Measurements from ENCODE around the gene CDH15.
"Not testable (repeated sequence)": the region's sequence is repeated elsewhere in the genome, so short reads cannot be mapped to it uniquely, and the experiment has no call there.

The CDH15 gene

GRCh38 chr16:89187770-89188392, 16.3 kb downstream of the CDH15 start:
- H3K9me3 ChIP-seq (ENCODE audit: control insufficient read depth in 1 of 2, low read length in 2 of 2): no peaks in the 10 kb centered on the region
- no peak overlapping the region for H3K27ac ChIP-seq (ENCODE audit: low read depth, low read length)
- peaks cover 0 to 8% of the 10 kb centered on the region in 2 donors for H3K27me3 ChIP-seq (ENCODE audit: control insufficient read depth in 1 of 2, insufficient read depth in 2 of 2, low read length in 2 of 2)
- no peak overlapping the region for H3K4me3 ChIP-seq (ENCODE audit: low read depth in 1 of 2, low read length in 2 of 2)
- no peaks in the 10 kb centered on the region for H3K36me3 ChIP-seq (ENCODE audit: control insufficient read depth in 1 of 2, insufficient read depth in 2 of 2, low read length in 2 of 2)
- H3K9ac ChIP-seq (ENCODE audit: low read depth in 1 of 2, low read length in 2 of 2): no peak overlapping the region
- no peaks in the 10 kb centered on the region for H3K4me1 ChIP-seq (ENCODE audit: control insufficient read depth in 1 of 2, insufficient read depth in 2 of 2, low read length in 2 of 2)

DNA sequence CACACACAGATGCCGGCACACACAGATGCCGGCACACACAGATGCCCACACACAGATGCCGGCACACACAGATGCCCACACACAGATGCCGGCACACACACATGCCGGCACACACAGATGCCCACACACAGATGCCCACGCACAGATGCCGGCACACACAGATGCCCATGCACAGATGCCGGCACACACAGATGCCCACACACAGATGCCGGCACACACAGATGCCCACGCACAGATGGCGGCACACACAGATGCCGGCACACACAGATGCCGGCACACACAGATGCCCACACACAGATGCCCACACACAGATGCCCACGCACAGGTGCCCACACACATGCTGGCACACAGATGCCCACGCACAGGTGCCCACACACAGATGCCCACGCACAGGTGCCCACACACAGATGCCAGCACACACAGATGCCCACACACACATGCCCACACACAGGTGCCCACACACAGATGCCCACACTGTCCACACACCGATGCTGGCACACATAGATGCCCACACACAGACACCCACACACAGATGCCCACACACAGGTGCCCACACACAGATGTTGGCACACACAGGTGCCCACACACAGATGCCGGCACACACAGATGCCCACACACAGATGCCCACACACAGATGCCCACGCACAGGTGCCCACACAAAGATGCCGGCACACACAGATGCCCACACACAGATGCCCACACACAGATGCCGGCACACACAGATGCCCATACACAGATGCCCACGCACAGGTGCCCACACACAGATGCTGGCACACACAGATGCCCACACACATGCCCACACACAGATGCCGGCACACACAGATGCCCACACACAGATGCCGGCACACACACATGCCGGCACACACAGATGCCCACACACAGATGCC, 17.2 kb downstream of the CDH15 start:
- H3K9ac ChIP-seq (ENCODE audit: low read depth in 1 of 2, low read length in 2 of 2); H3K4me1 ChIP-seq (ENCODE audit: control insufficient read depth in 1 of 2, insufficient read depth in 2 of 2, low read length in 2 of 2); H3K27me3 ChIP-seq (ENCODE audit: control insufficient read depth in 1 of 2, insufficient read depth in 2 of 2, low read length in 2 of 2); H3K4me3 ChIP-seq (ENCODE audit: low read depth in 1 of 2, low read length in 2 of 2); H3K9me3 ChIP-seq (ENCODE audit: control insufficient read depth in 1 of 2, low read length in 2 of 2); H3K27ac ChIP-seq (ENCODE audit: low read depth, low read length); H3K36me3 ChIP-seq (ENCODE audit: control insufficient read depth in 1 of 2, insufficient read depth in 2 of 2, low read length in 2 of 2): not testable (repeated sequence)

DNA sequence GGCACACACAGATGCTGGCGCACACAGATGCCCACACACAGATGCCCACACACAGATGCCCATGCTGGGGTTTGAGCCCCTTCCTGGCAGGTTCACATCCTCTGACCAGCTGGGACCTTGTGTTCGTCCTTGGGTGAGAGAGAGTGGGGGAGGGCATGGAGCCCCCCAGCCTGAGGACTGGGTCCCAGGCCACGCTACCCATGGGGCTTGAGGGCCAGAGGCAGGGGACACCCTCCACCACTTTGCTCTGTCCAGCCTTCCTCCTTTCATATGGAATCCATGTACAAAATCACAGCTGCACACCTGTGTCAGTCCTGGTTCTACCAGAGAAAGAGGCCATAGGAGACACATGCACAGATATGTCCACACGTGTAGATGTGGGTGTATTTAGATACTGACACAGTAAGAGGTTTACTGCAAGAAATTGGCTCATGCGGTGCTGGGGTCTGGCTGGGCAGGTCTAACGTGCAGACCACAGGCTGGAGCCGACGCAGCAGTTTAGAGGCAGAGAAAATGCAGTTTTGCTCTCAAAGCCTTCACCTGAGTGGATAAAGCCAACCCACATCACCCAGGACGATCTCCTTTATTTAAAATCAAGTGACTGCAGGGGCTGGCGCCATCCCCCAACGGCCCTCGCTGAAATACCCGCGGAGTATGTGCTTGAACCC, 17.9 kb downstream of the CDH15 start:
- Histone ChIP-seq H3K4me1 (ENCODE audit: control insufficient read depth in 1 of 2, insufficient read depth in 2 of 2, low read length in 2 of 2) (no peaks in the 10 kb centered on the region), H3K9ac (ENCODE audit: low read depth in 1 of 2, low read length in 2 of 2) (no peak overlapping the region), H3K27me3 (ENCODE audit: control insufficient read depth in 1 of 2, insufficient read depth in 2 of 2, low read length in 2 of 2) (peaks cover 0 to 4% of the 10 kb centered on the region in 2 donors), H3K36me3 (ENCODE audit: control insufficient read depth in 1 of 2, insufficient read depth in 2 of 2, low read length in 2 of 2) (no peaks in the 10 kb centered on the region), H3K27ac (ENCODE audit: low read depth, low read length) (no peak overlapping the region), H3K4me3 (ENCODE audit: low read depth in 1 of 2, low read length in 2 of 2) (no peak overlapping the region), H3K9me3 (ENCODE audit: control insufficient read depth in 1 of 2, low read length in 2 of 2) (no peaks in the 10 kb centered on the region)

DNA sequence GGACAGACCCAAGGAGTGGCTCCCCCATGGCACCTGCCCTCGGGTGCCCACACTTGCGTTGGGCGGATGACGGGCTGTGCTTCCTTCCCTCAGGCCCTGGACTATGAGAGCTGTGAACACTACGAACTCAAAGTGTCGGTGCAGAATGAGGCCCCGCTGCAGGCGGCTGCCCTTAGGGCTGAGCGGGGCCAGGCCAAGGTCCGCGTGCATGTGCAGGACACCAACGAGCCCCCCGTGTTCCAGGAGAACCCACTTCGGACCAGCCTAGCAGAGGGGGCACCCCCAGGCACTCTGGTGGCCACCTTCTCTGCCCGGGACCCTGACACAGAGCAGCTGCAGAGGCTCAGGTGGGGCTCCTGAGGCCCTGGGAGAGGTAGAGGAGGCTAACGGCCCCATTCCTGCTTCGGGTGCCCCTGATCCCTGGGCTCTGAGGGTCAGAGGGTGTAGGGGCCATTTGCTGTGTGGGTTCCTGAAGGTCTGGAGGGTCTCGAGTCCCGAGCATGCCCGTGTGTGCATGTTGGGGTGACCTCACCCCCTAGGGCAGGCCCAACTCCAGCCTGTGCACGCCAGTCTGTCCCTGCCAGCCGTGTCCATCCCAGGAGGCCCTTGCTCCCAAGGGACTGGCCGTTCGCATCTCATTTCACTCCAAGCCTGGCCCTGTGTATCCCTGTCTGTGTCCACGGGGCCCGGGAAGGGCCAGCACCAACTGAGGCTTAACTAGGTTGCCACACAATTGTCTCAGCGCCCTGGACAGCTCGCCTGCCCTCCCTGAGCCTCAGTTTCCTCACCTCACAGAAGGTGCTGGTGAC, 18.8 kb downstream of the CDH15 start:
- Histone ChIP-seq H3K4me3 (ENCODE audit: low read depth in 1 of 2, low read length in 2 of 2) (no peak overlapping the region), H3K27me3 (ENCODE audit: control insufficient read depth in 1 of 2, insufficient read depth in 2 of 2, low read length in 2 of 2) (peaks cover 0 to 4% of the 10 kb centered on the region in 2 donors), H3K9ac (ENCODE audit: low read depth in 1 of 2, low read length in 2 of 2) (no peak overlapping the region), H3K9me3 (ENCODE audit: control insufficient read depth in 1 of 2, low read length in 2 of 2) (no peaks in the 10 kb centered on the region), H3K27ac (ENCODE audit: low read depth, low read length) (no peak overlapping the region), H3K36me3 (ENCODE audit: control insufficient read depth in 1 of 2, insufficient read depth in 2 of 2, low read length in 2 of 2) (no peaks in the 10 kb centered on the region), H3K4me1 (ENCODE audit: control insufficient read depth in 1 of 2, insufficient read depth in 2 of 2, low read length in 2 of 2) (no peaks in the 10 kb centered on the region)

DNA sequence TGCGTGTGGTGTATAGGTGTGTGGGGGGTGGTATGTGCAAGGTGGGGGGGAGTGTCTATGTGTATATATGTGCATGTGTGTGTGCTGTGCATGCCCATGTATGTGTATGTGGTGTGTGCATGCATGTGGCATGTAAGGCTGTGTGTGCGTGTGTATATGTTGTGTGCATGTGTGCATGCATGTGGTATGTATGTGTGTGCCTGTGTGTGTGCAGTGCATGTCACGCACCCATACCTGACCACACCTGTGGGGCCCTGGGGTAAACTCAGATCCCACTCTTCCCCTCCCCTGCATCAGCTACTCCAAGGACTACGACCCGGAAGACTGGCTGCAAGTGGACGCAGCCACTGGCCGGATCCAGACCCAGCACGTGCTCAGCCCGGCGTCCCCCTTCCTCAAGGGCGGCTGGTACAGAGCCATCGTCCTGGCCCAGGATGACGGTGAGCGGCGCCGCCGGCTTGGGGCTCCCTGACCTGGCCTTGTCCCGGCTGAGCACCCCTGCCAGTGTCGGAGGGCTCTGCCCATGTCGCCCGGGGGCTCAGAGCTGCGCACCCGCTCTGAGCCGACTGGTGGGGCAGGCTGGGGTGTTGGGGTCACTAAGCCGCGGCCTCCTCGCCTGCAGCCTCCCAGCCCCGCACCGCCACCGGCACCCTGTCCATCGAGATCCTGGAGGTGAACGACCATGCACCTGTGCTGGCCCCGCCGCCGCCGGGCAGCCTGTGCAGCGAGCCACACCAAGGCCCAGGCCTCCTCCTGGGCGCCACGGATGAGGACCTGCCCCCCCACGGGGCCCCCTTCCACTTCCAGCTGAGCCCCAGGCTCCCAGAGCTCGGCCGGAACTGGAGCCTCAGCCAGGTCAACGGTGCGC, 19.7 kb downstream of the CDH15 start:
- Histone ChIP-seq H3K27ac (ENCODE audit: low read depth, low read length) (no peak overlapping the region), H3K4me3 (ENCODE audit: low read depth in 1 of 2, low read length in 2 of 2) (no peak overlapping the region)

GRCh38 chr16:89191901-89192185, 20.3 kb downstream of the CDH15 start:
- Histone ChIP-seq H3K9me3 (ENCODE audit: control insufficient read depth in 1 of 2, low read length in 2 of 2) (no peaks in the 10 kb centered on the region), H3K4me3 (ENCODE audit: low read depth in 1 of 2, low read length in 2 of 2) (peak overlapping the region; percentile 35 to 60), H3K9ac (ENCODE audit: low read depth in 1 of 2, low read length in 2 of 2) (no peak overlapping the region), H3K27ac (ENCODE audit: low read depth, low read length) (no peak overlapping the region), H3K36me3 (ENCODE audit: control insufficient read depth in 1 of 2, insufficient read depth in 2 of 2, low read length in 2 of 2) (no peaks in the 10 kb centered on the region), H3K27me3 (ENCODE audit: control insufficient read depth in 1 of 2, insufficient read depth in 2 of 2, low read length in 2 of 2) (peaks cover 0 to 4% of the 10 kb centered on the region in 2 donors), H3K4me1 (ENCODE audit: control insufficient read depth in 1 of 2, insufficient read depth in 2 of 2, low read length in 2 of 2) (no peaks in the 10 kb centered on the region)

More for the DNA sequence above, 19.7 kb downstream of the CDH15 start:
- Histone ChIP-seq H3K27me3 (ENCODE audit: control insufficient read depth in 1 of 2, insufficient read depth in 2 of 2, low read length in 2 of 2) (peaks cover 0 to 4% of the 10 kb centered on the region in 2 donors), H3K9ac (ENCODE audit: low read depth in 1 of 2, low read length in 2 of 2) (no peak overlapping the region), H3K9me3 (ENCODE audit: control insufficient read depth in 1 of 2, low read length in 2 of 2) (no peaks in the 10 kb centered on the region), H3K4me1 (ENCODE audit: control insufficient read depth in 1 of 2, insufficient read depth in 2 of 2, low read length in 2 of 2) (no peaks in the 10 kb centered on the region), H3K36me3 (ENCODE audit: control insufficient read depth in 1 of 2, insufficient read depth in 2 of 2, low read length in 2 of 2) (no peaks in the 10 kb centered on the region)

DNA sequence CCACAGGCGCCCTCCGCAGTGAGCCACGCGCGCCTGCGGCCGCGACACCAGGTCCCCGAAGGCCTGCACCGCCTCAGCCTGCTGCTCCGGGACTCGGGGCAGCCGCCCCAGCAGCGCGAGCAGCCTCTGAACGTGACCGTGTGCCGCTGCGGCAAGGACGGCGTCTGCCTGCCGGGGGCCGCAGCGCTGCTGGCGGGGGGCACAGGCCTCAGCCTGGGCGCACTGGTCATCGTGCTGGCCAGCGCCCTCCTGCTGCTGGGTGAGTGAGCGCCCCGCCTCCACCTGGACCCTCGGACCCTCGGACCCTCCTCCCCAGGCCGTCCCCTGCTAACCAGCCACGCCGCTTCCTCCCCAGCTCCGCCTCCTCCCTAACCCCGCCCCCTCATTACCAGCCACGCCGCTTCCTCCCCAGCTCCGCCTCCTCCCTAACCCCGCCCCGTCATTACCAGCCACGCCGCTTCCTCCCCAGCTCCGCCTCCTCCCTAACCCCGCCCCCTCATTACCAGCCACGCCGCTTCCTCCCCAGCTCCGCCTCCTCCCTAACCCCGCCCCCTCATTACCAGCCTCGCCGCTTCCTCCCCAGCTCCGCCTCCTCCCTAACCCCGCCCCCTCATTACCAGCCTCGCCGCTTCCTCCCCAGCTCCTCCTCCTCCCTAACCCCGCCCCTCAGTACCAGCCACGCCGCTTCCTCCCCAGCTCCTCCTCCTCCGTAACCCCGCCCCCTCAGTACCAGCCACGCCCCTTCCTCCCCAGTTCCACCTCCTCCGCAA, 20.8 kb downstream of the CDH15 start:
- H3K4me3 ChIP-seq (ENCODE audit: low read depth in 1 of 2, low read length in 2 of 2): peak overlapping the region; percentile 35 to 60
- H3K4me1 ChIP-seq (ENCODE audit: control insufficient read depth in 1 of 2, insufficient read depth in 2 of 2, low read length in 2 of 2); H3K9ac ChIP-seq (ENCODE audit: low read depth in 1 of 2, low read length in 2 of 2); H3K9me3 ChIP-seq (ENCODE audit: control insufficient read depth in 1 of 2, low read length in 2 of 2); H3K27ac ChIP-seq (ENCODE audit: low read depth, low read length); H3K27me3 ChIP-seq (ENCODE audit: control insufficient read depth in 1 of 2, insufficient read depth in 2 of 2, low read length in 2 of 2); H3K36me3 ChIP-seq (ENCODE audit: control insufficient read depth in 1 of 2, insufficient read depth in 2 of 2, low read length in 2 of 2): not testable (repeated sequence)

- Histone ChIP-seq H3K36me3 (ENCODE audit: control insufficient read depth in 1 of 2, insufficient read depth in 2 of 2, low read length in 2 of 2) (no peaks in the 10 kb centered on the region), H3K9ac (ENCODE audit: low read depth in 1 of 2, low read length in 2 of 2) (no peak overlapping the region), H3K4me1 (ENCODE audit: control insufficient read depth in 1 of 2, insufficient read depth in 2 of 2, low read length in 2 of 2) (no peaks in the 10 kb centered on the region), H3K9me3 (ENCODE audit: control insufficient read depth in 1 of 2, low read length in 2 of 2) (no peaks in the 10 kb centered on the region), H3K27me3 (ENCODE audit: control insufficient read depth in 1 of 2, insufficient read depth in 2 of 2, low read length in 2 of 2) (peaks cover 2 to 4% of the 10 kb centered on the region in 2 donors), H3K27ac (ENCODE audit: low read depth, low read length) (no peak overlapping the region), H3K4me3 (ENCODE audit: low read depth in 1 of 2, low read length in 2 of 2) (no peak overlapping the region)
Observed at GRCh38 chr16:89192956-89193575, 21.5 kb downstream of the CDH15 start.

Data from duodenal mucosa (tissue), 2 donors.